NCI-H187 (cell line): ENCODE data around the gene SCD5.

Experiments
- DNase-seq, 2 experiments: peaks; one replicate each; lab custom pipeline; 2025; lab: John Stamatoyannopoulos, UW

SCD5 gene

GRCh38 chr4:82797040-82797404, 1.6 kb downstream of the SCD5 start:
- DNase-seq = no peak

- DNase-seq = no peak
These were observed 5.5 kb downstream of the SCD5 start for GRCh38 chr4:82792912-82793649.

GRCh38 chr4:82791179-82791578, 7.4 kb downstream of the SCD5 start:
- no peak for DNase-seq

GRCh38 chr4:82790060-82790660, 8.4 kb downstream of the SCD5 start:
- DNase-seq = no peak

- no peak for DNase-seq
These were observed 9.4 kb downstream of the SCD5 start for GRCh38 chr4:82789025-82789776.

GRCh38 chr4:82787342-82787741, 11.3 kb downstream of the SCD5 start:
- no peak for DNase-seq

GRCh38 chr4:82786828-82787227, 11.8 kb downstream of the SCD5 start:
- DNase-seq = no peak

GRCh38 chr4:82785611-82786400, 12.8 kb downstream of the SCD5 start:
- no peak for DNase-seq

GRCh38 chr4:82784681-82785610, 13.7 kb downstream of the SCD5 start:
- DNase-seq = no peak

GRCh38 chr4:82782626-82783345, 15.8 kb downstream of the SCD5 start:
- DNase-seq = no peak

- peak; percentile 76 to 81 for DNase-seq
These were observed 17.8 kb downstream of the SCD5 start for GRCh38 chr4:82780752-82781231.

GRCh38 chr4:82780170-82780751, 18.3 kb downstream of the SCD5 start:
- DNase-seq = peak in 1 of 2 experiments; percentile 12

- no peak for DNase-seq
These were observed 19.6 kb downstream of the SCD5 start for GRCh38 chr4:82779032-82779431.

GRCh38 chr4:82777857-82778525, 20.6 kb downstream of the SCD5 start:
- DNase-seq = no peak

- no peak for DNase-seq
These were observed 21.6 kb downstream of the SCD5 start for GRCh38 chr4:82776925-82777542.

GRCh38 chr4:82775243-82775642, 23.4 kb downstream of the SCD5 start:
- DNase-seq = no peak

GRCh38 chr4:82774711-82775171, 23.9 kb downstream of the SCD5 start:
- no peak for DNase-seq

- no peak for DNase-seq
These were observed 25.5 kb downstream of the SCD5 start for GRCh38 chr4:82773057-82773456.

GRCh38 chr4:82770607-82771006, 28.0 kb downstream of the SCD5 start:
- no peak for DNase-seq
